Heart left ventricle (tissue), 16 donors: ENCODE measurements around the gene RBM33. TPM values are rescaled to one million over a fixed set of nuclear protein-coding genes. Genes with fewer than 3 reads are reported as not detected.

Experiments
- ATAC-seq, 4 donors: fragments of 200-7000 bp; cut with Tn5 transposase; one replicate each; pipeline ENCODE4 v1.9.1; 2020 to 2022; ENCODE audit warnings: moderate library complexity in 4 of 4, mild to moderate bottlenecking in 3 of 4, moderate number of reproducible peaks in 1 of 4
- DNase-seq, 5 donors: peaks; one replicate each; pipeline ENCODE4 v3.0.0-alpha.2; 2020
- H3K27ac ChIP-seq, 12 donors: fragments of 200-600 bp; sonication (generic) in 4 of 12; one replicate each; pipeline versions ENCODE4 v1.5.0 to v1.8.0; 2016 to 2022; ENCODE audit warnings: mild to moderate bottlenecking in 2 of 12
- H3K27me3 ChIP-seq, 9 donors: fragments of 200-600 bp; sonication (generic) in 2 of 9; one replicate each; pipeline versions ENCODE4 v1.5.1 to v1.8.0; 2016 to 2022; ENCODE audit warnings: mild to moderate bottlenecking in 3 of 9
- H3K36me3 ChIP-seq, 9 donors: fragments of 200-600 bp; sonication (generic) in 2 of 9; one replicate each; pipeline versions ENCODE4 v1.5.0 to v1.8.0; 2018 to 2022; ENCODE audit warnings: mild to moderate bottlenecking in 2 of 9
- H3K4me1 ChIP-seq, 12 donors: fragments of 200-600 bp; sonication (generic) in 4 of 12; one replicate each; pipeline versions ENCODE4 v1.5.0 to v1.8.0; 2016 to 2022; ENCODE audit warnings: mild to moderate bottlenecking in 3 of 12
- H3K4me3 ChIP-seq, 12 donors: fragments of 200-600 bp; sonication (generic) in 4 of 12; one replicate each; pipeline versions ENCODE4 v1.5.0 to v1.8.0; 2017 to 2022; ENCODE audit warnings: mild to moderate bottlenecking in 9 of 12, moderate library complexity in 4 of 12
- H3K9me3 ChIP-seq, 12 donors: fragments of 200-600 bp; sonication (generic) in 4 of 12; one replicate each; pipeline versions ENCODE4 v1.5.0 to v1.8.0; 2016 to 2022; ENCODE audit warnings: mild to moderate bottlenecking in 1 of 12
- POLR2A ChIP-seq, 2 donors: fragments of 450-650 bp; IDR thresholded peaks; one replicate each; pipeline ENCODE4 v1.6.1; 2017; ENCODE audit warnings: antibody characterized with exemption in 2 of 2, mild to moderate bottlenecking in 2 of 2, moderate library complexity in 2 of 2
- WGBS, 4 donors: extraction: QIAGEN DNeasy Blood & Tissue Kit in 2 of 4; methylation state at CpG; one replicate each; pipeline versions ENCODE4 v1.1.5 to v1.1.7; 2013 to 2018; 5-methylcytosine and 5-hydroxymethylcytosine counted together
- intact Hi-C, 10 donors: fragments of 100-400 bp; cut with DNase I; formaldehyde crosslinking; loops; one replicate each; pipeline versions ENCODE4 v1.11.1 to v1.14.2; 2022
- polyA plus RNA-seq, 2 donors: library from polyadenylated mRNA; stranded (reverse); fragments of 200-250 nt; gene quantifications; one replicate each; pipeline ENCODE4 v1.2.3, GENCODE V29; 2013
- total RNA-seq, 9 donors: library from RNA; depleted of rRNA in 2 of 9; stranded (reverse); fragments of >200 nt in 2 of 9; fragmentation: NEBNext Ultra II Directional in 3 of 9; extraction: Animal tissue kit (Norgen Biotek cat#: 25700) in 3 of 9; gene quantifications; one replicate each; pipeline versions ENCODE4 v1.1.0 to v1.2.4, GENCODE V29; 2016 to 2023
- TF ChIP-seq, protein P1 (sequence below), 12 donors: fragments of 200-600 bp; sonication (generic) in 4 of 12; IDR thresholded peaks; one replicate each; pipeline versions ENCODE4 v1.5.0 to v1.8.0; 2018 to 2022; ENCODE audit warnings: antibody characterized with exemption in 12 of 12, mild to moderate bottlenecking in 5 of 12
- donor health status: ischemic (EF 13 %, LVEDD 7.1; RV severe dilation, severe dysfunction).
- donor health status: healthy with polysubstance abuse.
- donor health status: DM: no; HTN: yes; CAD: no.
- donor health status: DM: no; HTN: no; CAD: no.
- donor health status: ischemic (EF 25% LVEDD 6.9; RV normal size, moderate dysfunction).
- donor health status: ischemic (EF 25% LVEDD 5.7; RV mildly dilated, moderate dysfunction).
- donor health status: healthy.
- donor health status: DM: yes; HTN: yes; CAD: no.
- donor health status: ischemic (EF 35%, LVEDD 5.7; RV mildly dilated, moderate dysfunction).
- donor health status: nonischemic (EF 11% LVEDD 7.7; RV severe dilation, severe dysfunction).
- donor health status: DM: yes; HTN: yes; CAD: no.
- donor health status: PGD.
- donor health status: ischemic (EF 29% LVEDD 5.4; RV normal size, mild dysfunction).
- donor health status: nonischemic (EF 23%, LVEDD 6.1; RV moderate dilation, normal function).

Gene RBM33
- total and polyA plus RNA-seq, 11 donors, result 13.1 to 40.8 (median 30.2) TPM

DNA sequence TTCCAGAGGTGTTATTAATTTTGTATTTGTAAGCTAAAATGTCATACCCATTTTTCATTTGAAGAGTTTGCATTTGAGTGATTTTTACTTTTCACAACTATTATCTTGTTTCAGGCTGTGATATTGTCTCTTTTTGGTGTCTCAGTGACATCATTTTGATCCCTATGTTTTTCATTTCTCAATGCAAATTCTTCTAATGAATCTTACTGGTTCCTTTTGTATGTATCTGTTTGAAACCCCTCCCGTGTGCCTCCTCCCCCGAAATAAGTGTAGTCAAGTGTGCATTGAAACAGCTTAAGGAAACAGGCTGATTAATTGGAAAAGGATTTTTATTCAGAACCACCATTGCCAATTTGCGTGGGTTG is 90.0 kb downstream of the RBM33 start:
- Histone ChIP-seq H3K4me3 (no peak overlapping the region), H3K27me3 (no peaks in the 10 kb centered on the region), H3K36me3 (peaks cover 0 to 52% (median 23%) of the 10 kb centered on the region in 9 donors), H3K27ac (no peak overlapping the region), H3K4me1 (peaks cover 0 to 42% (median 14%) of the 10 kb centered on the region in 12 donors), H3K9me3 (no peaks in the 10 kb centered on the region)
- TF ChIP-seq, protein P1, sequence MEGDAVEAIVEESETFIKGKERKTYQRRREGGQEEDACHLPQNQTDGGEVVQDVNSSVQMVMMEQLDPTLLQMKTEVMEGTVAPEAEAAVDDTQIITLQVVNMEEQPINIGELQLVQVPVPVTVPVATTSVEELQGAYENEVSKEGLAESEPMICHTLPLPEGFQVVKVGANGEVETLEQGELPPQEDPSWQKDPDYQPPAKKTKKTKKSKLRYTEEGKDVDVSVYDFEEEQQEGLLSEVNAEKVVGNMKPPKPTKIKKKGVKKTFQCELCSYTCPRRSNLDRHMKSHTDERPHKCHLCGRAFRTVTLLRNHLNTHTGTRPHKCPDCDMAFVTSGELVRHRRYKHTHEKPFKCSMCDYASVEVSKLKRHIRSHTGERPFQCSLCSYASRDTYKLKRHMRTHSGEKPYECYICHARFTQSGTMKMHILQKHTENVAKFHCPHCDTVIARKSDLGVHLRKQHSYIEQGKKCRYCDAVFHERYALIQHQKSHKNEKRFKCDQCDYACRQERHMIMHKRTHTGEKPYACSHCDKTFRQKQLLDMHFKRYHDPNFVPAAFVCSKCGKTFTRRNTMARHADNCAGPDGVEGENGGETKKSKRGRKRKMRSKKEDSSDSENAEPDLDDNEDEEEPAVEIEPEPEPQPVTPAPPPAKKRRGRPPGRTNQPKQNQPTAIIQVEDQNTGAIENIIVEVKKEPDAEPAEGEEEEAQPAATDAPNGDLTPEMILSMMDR (IDR thresholded peaks at IDR 0.05), result no peak
- no peak for TF ChIP-seq POLR2A (IDR thresholded peaks at IDR 0.05)
- 77 to 89% (median 86%) methylated on average over 3 of the region's 3 CpGs for WGBS, 4 donors
- DNase-seq, result no peak
- intact Hi-C loops, result loop anchor here in 1 of 10 donors (10.0 kb wide), 1 partner anchor 90 kb away; the partner anchor contains the start of gene RBM33
- ATAC-seq, result no peak

DNA sequence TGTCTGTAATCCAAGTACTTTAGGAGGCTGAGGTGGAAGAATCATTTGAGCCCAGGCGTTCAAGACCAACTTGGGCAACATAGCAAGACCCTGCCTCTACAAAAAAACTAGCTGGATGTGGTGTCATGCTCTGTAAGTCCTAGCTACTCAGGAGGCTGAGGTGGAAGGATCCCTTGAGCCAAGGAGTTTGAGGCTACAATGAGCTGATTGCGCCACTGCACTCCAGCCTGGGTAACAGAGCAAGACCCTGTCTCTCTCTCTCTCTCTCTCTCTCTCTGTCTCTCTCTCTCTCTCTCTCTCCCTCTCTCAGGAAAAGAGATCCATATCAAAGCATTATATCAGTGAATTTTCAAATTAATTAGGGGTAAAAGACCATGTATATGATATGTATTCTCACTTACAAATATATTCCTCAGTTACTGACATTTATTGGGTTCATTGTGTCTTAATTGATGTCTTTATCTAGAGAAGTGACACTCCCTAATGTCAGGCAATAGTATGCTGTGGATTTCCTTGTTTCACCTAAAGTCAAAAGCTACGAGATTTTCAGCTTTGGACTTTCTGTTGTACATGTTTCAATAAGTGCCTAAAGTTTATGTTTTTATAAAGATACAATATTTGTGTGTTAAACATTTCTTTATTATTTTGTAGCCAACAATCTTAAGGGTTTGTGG is 91.1 kb downstream of the RBM33 start:
- Histone ChIP-seq H3K36me3 (peaks cover 0 to 53% (median 32%) of the 10 kb centered on the region in 9 donors), H3K27me3 (no peaks in the 10 kb centered on the region), H3K9me3 (no peaks in the 10 kb centered on the region), H3K4me1 (peaks cover 0 to 36% (median 12%) of the 10 kb centered on the region in 12 donors), H3K4me3 (no peak overlapping the region), H3K27ac (no peak overlapping the region)
- intact Hi-C loops, result loop anchor here in 5 of 10 donors (5.0 to 10.0 kb wide), 4 partner anchors 91 to 353 kb away; partner anchors contain the start of gene RBM33 (in 2 of the 5)
- TF ChIP-seq, protein P1 (IDR thresholded peaks at IDR 0.05), result no peak
- no peak for TF ChIP-seq POLR2A (IDR thresholded peaks at IDR 0.05)
- WGBS, 4 donors, result 90 to 96% (median 94%) methylated on average over 3 of the region's 3 CpGs
- DNase-seq (no peak), ATAC-seq (no peak)

DNA sequence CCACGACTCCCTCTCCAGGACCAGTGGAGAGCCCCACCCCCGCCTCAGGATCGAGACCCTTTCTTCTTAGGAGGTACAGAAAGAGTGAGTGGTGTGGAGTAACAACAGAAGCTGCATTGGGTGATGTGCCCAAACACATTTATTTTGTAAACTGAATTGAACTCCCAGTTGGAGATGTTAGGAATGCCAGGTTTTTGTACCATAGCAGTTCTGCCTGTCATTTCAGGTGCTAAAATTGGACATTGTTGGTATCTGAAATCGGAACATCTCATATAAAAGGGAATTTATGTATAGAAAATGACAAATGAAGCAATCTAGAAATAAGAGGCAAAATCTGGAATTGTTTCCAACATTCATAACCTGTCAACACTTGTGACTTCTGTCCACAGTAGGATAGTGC is 93.1 kb downstream of the RBM33 start:
- WGBS, 4 donors, result 74 to 84% (median 77%) methylated on average over 4 of the region's 4 CpGs
- no peak overlapping the region for H3K4me3 ChIP-seq
- peaks cover 0 to 58% (median 52%) of the 10 kb centered on the region in 9 donors for H3K36me3 ChIP-seq
- TF ChIP-seq POLR2A (IDR thresholded peaks at IDR 0.05), result no peak
- TF ChIP-seq, protein P1 (IDR thresholded peaks at IDR 0.05), result no peak
- H3K27ac ChIP-seq, result no peak overlapping the region
- DNase-seq, result no peak
- H3K9me3 ChIP-seq, result no peaks in the 10 kb centered on the region
- H3K27me3 ChIP-seq, result no peaks in the 10 kb centered on the region
- ATAC-seq, result no peak
- H3K4me1 ChIP-seq, result peaks cover 0 to 21% (median 9%) of the 10 kb centered on the region in 12 donors
- intact Hi-C loops, result loop anchor here in 6 of 10 donors (1.0 to 10.0 kb wide), 5 partner anchors 93 to 355 kb away; partner anchors contain the start of gene RBM33 (in 2 of the 6)

DNA sequence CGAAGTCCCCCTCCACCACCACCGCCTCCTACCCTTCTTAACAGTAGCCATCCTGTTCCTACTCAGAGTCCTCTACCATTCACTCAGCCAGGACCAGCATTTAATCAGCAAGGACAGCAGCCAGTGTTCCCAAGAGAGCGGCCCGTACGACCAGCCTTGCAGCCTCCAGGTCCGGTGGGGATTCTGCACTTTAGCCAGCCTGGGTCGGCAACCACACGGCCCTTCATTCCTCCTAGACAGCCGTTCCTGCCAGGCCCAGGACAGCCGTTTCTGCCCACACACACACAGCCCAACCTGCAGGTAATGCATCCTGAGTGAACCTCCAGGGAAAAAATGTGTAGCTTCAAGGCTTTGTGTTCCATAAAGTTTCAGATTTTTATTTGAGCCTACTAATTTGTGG is 93.6 kb downstream of the RBM33 start:
- peaks cover 0 to 16% (median 9%) of the 10 kb centered on the region in 12 donors for H3K4me1 ChIP-seq
- no peak for ATAC-seq
- intact Hi-C loops, result loop anchor here in 8 of 10 donors (1.0 to 10.0 kb wide), 8 partner anchors 93 to 357 kb away; partner anchors contain the start of gene RBM33 (in 2 of the 8)
- 69 to 78% (median 71%) methylated on average over 10 of the region's 10 CpGs for WGBS, 4 donors
- peaks cover 0 to 63% (median 57%) of the 10 kb centered on the region in 9 donors for H3K36me3 ChIP-seq
- no peak overlapping the region for H3K4me3 ChIP-seq
- no peaks in the 10 kb centered on the region for H3K27me3 ChIP-seq
- H3K27ac ChIP-seq, result no peak overlapping the region
- no peak for TF ChIP-seq POLR2A (IDR thresholded peaks at IDR 0.05)
- TF ChIP-seq, protein P1 (IDR thresholded peaks at IDR 0.05), result no peak
- DNase-seq, result no peak
- no peaks in the 10 kb centered on the region for H3K9me3 ChIP-seq
